ENCODE data around the gene CRADD. TPM values are rescaled to one million over a fixed set of nuclear protein-coding genes. Genes with fewer than 3 reads are reported as not detected.

CRADD gene
- total and polyA plus RNA-seq, 2 donors (not counting 3 experiments of a cell fraction or from before 2014, with no cell fraction given): 11.7 to 14.5 TPM

- H4K20me1 ChIP-seq (replicated peaks; ENCODE audit: control insufficient read depth, extremely low read depth, insufficient read depth, low read length): no peaks in the 10 kb centered on the region
- ChIA-PET POLR2A (no interaction called here), CTCF (no interaction called here)
- no peaks in the 10 kb centered on the region for H3K36me3 ChIP-seq (ENCODE audit: control insufficient read depth in 2 of 2, extremely low read depth in 1 of 2, insufficient read depth in 2 of 2, low read length in 2 of 2)
- FAIRE-seq (peak; percentile 47), DNase-seq (ENCODE audit: low read depth, low spot score) (no peak)
- H3K9ac ChIP-seq (replicated peaks; ENCODE audit: extremely low read depth, insufficient read depth, low read length): no peak overlapping the region
- no peak overlapping the region for H3K4me3 ChIP-seq (replicated peaks in 1 of 3; ENCODE audit: insufficient read depth in 1 of 3, low read depth in 1 of 3, low read length in 3 of 3)
- no peak overlapping the region for H3K4me2 ChIP-seq (ENCODE audit: insufficient read depth, low read length)
- no peak overlapping the region for H2AFZ ChIP-seq (ENCODE audit: low read depth, low read length)
- intact Hi-C loops (cut with micrococcal nuclease) (no loop called here), dilution Hi-C loops (cut with MboI; ENCODE audit: extremely low pct_ligation_motif_present, low sequenced_read_pairs) (no loop called here)
- TF ChIP-seq POLR2A (IDR thresholded peaks at IDR 0.05; ENCODE audit: low read depth, low read length) (no peak), FOS (IDR thresholded peaks at IDR 0.05; ENCODE audit: borderline replicate concordance, insufficient read depth, low read length) (no peak), JUN (IDR thresholded peaks at IDR 0.05; ENCODE audit: borderline replicate concordance, insufficient read depth, insufficient read length, low read depth) (no peak), MYC (IDR thresholded peaks at IDR 0.05; ENCODE audit: low read depth, low read length) (no peak), CTCF (IDR thresholded peaks at IDR 0.05; ENCODE audit: extremely low read depth in 1 of 2, insufficient read depth in 1 of 2, low read depth in 1 of 2, low read length in 2 of 2) (no peak), GATA2 (IDR thresholded peaks at IDR 0.05; ENCODE audit: insufficient read depth, insufficient read length, low read depth, low read length) (no peak), MAX (IDR thresholded peaks at IDR 0.05; ENCODE audit: insufficient read depth, insufficient read length) (no peak), EZH2 (IDR thresholded peaks at IDR 0.05; ENCODE audit: borderline replicate concordance, low read depth, low read length, severe bottlenecking) (no peak), POLR2AphosphoS5 (IDR thresholded peaks at IDR 0.05; ENCODE audit: insufficient read depth, low read depth, low read length) (no peak)
- no peaks in the 10 kb centered on the region for H3K4me1 ChIP-seq (ENCODE audit: control insufficient read depth, extremely low read depth, insufficient read depth, low read length)
- H3K9me3 ChIP-seq (replicated peaks; ENCODE audit: control insufficient read depth, insufficient read depth, low read length): no peaks in the 10 kb centered on the region
- H3K27ac ChIP-seq (ENCODE audit: insufficient read depth, low read depth, low read length): no peak overlapping the region
- H3K9me1 ChIP-seq (replicated peaks; ENCODE audit: control insufficient read depth, extremely low read depth, insufficient read depth, low read length): no peaks in the 10 kb centered on the region
- H3K27me3 ChIP-seq (ENCODE audit: control insufficient read depth in 2 of 2, insufficient read depth in 2 of 2, low read length in 2 of 2): no peaks in the 10 kb centered on the region
- no TSS peak for BruUV-seq (replicated peaks)
- H3K79me2 ChIP-seq (ENCODE audit: control insufficient read depth, insufficient read depth, low read length): no peaks in the 10 kb centered on the region
Measured at GRCh38 chr12:93833946-93834345, 156.8 kb downstream of the CRADD start.
